GM12878 (cell line): ENCODE results near the gene RAD17. TPM values are rescaled to one million over a fixed set of nuclear protein-coding genes. Genes with fewer than 3 reads are reported as not detected.

Experiments used
- ATAC-seq: fragments of 200-7000 bp; cut with Tn5 transposase; 3 replicates; pipeline ENCODE4 v1.9.1; 2020; ENCODE audit warnings: mild to moderate bottlenecking, moderate library complexity
- BruUV-seq: library from RNA; stranded (reverse); fragments of 400-500 nt; replicated peaks from 2 replicates; lab custom pipeline; 2021; lab: Mats Ljungman, UMichigan
- CTCF ChIA-PET: fragments of 300-600 bp; sonication (Branson Sonifier 250); formaldehyde crosslinking; extraction: SDS; loops from one replicate; lab custom pipeline; 2021; ENCODE audit warnings: inconsistent platforms; lab: Yijun Ruan, JAX
- POLR2A ChIA-PET: fragments of 350-600 bp; formaldehyde crosslinking; extraction: SDS; loops from one replicate; lab custom pipeline; 2021; ENCODE audit warnings: inconsistent platforms; lab: Charles Lee
- RAD21 ChIA-PET: fragments of 300-600 bp; sonication (Branson Sonifier 250); formaldehyde crosslinking; loops from one replicate; lab custom pipeline; 2023; ENCODE audit warnings: antibody characterized with exemption; ENCODE audit not compliant: unreplicated experiment; lab: Charles Lee
- SMC1A ChIA-PET: fragments of 300-600 bp; sonication (Branson Sonifier 250); formaldehyde crosslinking; loops from one replicate; lab custom pipeline; 2023; ENCODE audit not compliant: unreplicated experiment, uncharacterized antibody; lab: Charles Lee
- DNase-seq: peaks from one replicate; pipeline ENCODE4 v3.0.0-alpha.2; 2011; ENCODE audit warnings: low read depth, low spot score
- FAIRE-seq: peaks from 3 replicates; lab custom pipeline; 2011; peaks lifted over from hg19 to GRCh38; lab: Jason Lieb, UNC
- H2AFZ ChIP-seq: 2 replicates; pipeline ENCODE4 v1.6.0; 2011; ENCODE audit warnings: low read depth, low read length, control low read depth; ENCODE audit not compliant: control insufficient read depth
- H3K27ac ChIP-seq: 2 replicates; pipeline ENCODE4 v1.5.1; 2011; ENCODE audit warnings: control low read depth; ENCODE audit not compliant: control insufficient read depth, insufficient read depth
- H3K27me3 ChIP-seq, 2 experiments: replicated peaks in 1 of 2; 2 replicates each; pipeline versions ENCODE4 v1.6.0 to v1.6.1; 2011; ENCODE audit warnings: low read length in 1 of 2; ENCODE audit not compliant: control insufficient read depth in 2 of 2, insufficient read depth in 2 of 2
- H3K36me3 ChIP-seq, 2 experiments: 2 replicates each; pipeline ENCODE4 v1.5.1; 2011; ENCODE audit warnings: low read length in 1 of 2; ENCODE audit not compliant: control insufficient read depth in 2 of 2, insufficient read depth in 2 of 2
- H3K4me1 ChIP-seq: 2 replicates; pipeline ENCODE4 v1.6.1; 2011; ENCODE audit warnings: mild to moderate bottlenecking, low read length, moderate library complexity, mixed read lengths; ENCODE audit not compliant: control insufficient read depth, insufficient read depth
- H3K4me2 ChIP-seq: 2 replicates; pipeline ENCODE4 v1.6.0; 2011; ENCODE audit warnings: control low read depth; ENCODE audit not compliant: control insufficient read depth, insufficient read depth
- H3K4me3 ChIP-seq: fragments of 200-600 bp; sonication (generic); 2 replicates; pipeline ENCODE4 v1.5.1; 2016
- H3K79me2 ChIP-seq: 2 replicates; pipeline ENCODE4 v1.6.0; 2011; ENCODE audit warnings: low read length; ENCODE audit not compliant: control insufficient read depth, insufficient read depth
- H3K9ac ChIP-seq: 2 replicates; pipeline ENCODE4 v1.8.0; 2011; ENCODE audit warnings: low read length, control low read depth, mixed read lengths; ENCODE audit not compliant: control insufficient read depth, insufficient read depth
- H3K9me3 ChIP-seq: replicated peaks from 3 replicates; pipeline ENCODE4 v1.5.1; 2011; ENCODE audit warnings: mild to moderate bottlenecking, low read length; ENCODE audit not compliant: control insufficient read depth, insufficient read depth
- H4K20me1 ChIP-seq: 2 replicates; pipeline ENCODE4 v1.6.0; 2011; ENCODE audit not compliant: control insufficient read depth, insufficient read depth
- BCL3 ChIP-seq: IDR thresholded peaks from 2 replicates; pipeline ENCODE4 v1.6.1; 2011; ENCODE audit warnings: borderline replicate concordance, low read depth, mild to moderate bottlenecking, moderate library complexity, low read length; ENCODE audit not compliant: insufficient read depth, poor library complexity, severe bottlenecking
- CBX5 ChIP-seq: sonication (generic); IDR thresholded peaks from 2 replicates; pipeline ENCODE4 v1.6.1; 2016; ENCODE audit warnings: low read depth, moderate library complexity, mild to moderate bottlenecking, inconsistent platforms
- CHD4 ChIP-seq: fragments of 200-600 bp; sonication (generic); IDR thresholded peaks from 2 replicates; pipeline ENCODE4 v1.6.1; 2016; ENCODE audit warnings: mild to moderate bottlenecking
- EED ChIP-seq: sonication (generic); IDR thresholded peaks from 2 replicates; pipeline ENCODE4 v1.6.1; 2016; ENCODE audit warnings: antibody characterized with exemption, low read depth
- GABPA ChIP-seq: IDR thresholded peaks from 2 replicates; pipeline ENCODE4 v1.6.1; 2014; ENCODE audit warnings: antibody characterized with exemption, low read depth, mild to moderate bottlenecking, inconsistent platforms
- JUND ChIP-seq: IDR thresholded peaks from 2 replicates; pipeline ENCODE4 v1.6.1; 2012; ENCODE audit warnings: low read depth, mild to moderate bottlenecking, low read length, improper control_type of control experiment, moderate library complexity
- NFYB ChIP-seq: IDR thresholded peaks from 2 replicates; pipeline ENCODE4 v1.6.1; 2011; ENCODE audit warnings: low read depth, mild to moderate bottlenecking, low read length, improper control_type of control experiment, moderate library complexity; ENCODE audit not compliant: insufficient read depth
- NKRF ChIP-seq: fragments of 450-650 bp; conservative IDR thresholded peaks from 2 replicates; pipeline ENCODE4 v1.6.1; 2017; ENCODE audit warnings: mild to moderate bottlenecking, moderate library complexity
- PKNOX1 ChIP-seq: fragments of 450-650 bp; IDR thresholded peaks from 2 replicates; pipeline ENCODE4 v1.6.1; 2016; ENCODE audit warnings: mild to moderate bottlenecking
- POLR2A ChIP-seq: IDR thresholded peaks from 2 replicates; pipeline ENCODE4 v1.6.1; 2011; ENCODE audit warnings: low read depth, mild to moderate bottlenecking, low read length
- POU2F2 ChIP-seq: IDR thresholded peaks from 3 replicates; pipeline ENCODE4 v1.6.1; 2011; ENCODE audit warnings: low read depth, mild to moderate bottlenecking, low read length, borderline replicate concordance
- SPI1 ChIP-seq: IDR thresholded peaks from 2 replicates; pipeline ENCODE4 v1.6.1; 2011; ENCODE audit warnings: low read depth, mild to moderate bottlenecking, low read length, moderate library complexity, borderline replicate concordance; ENCODE audit not compliant: insufficient read depth
- STAT3 ChIP-seq: IDR thresholded peaks from 2 replicates; pipeline ENCODE4 v1.6.1; 2011; ENCODE audit warnings: low read depth, low read length, improper control_type of control experiment
- TCF12 ChIP-seq: IDR thresholded peaks from 2 replicates; pipeline ENCODE4 v1.6.1; 2011; ENCODE audit warnings: low read depth, mild to moderate bottlenecking, low read length
- USF1 ChIP-seq: IDR thresholded peaks from 2 replicates; pipeline ENCODE4 v1.6.1; 2011; ENCODE audit warnings: borderline replicate concordance, low read depth, mild to moderate bottlenecking, moderate library complexity, mixed read lengths, low read length; ENCODE audit not compliant: insufficient read depth; ENCODE audit errors: extremely low read length
- YBX1 ChIP-seq: fragments of 450-650 bp; IDR thresholded peaks from 2 replicates; pipeline ENCODE4 v1.6.1; 2016; ENCODE audit warnings: antibody characterized with exemption
- WGBS: methylation state at CpG from one replicate; pipeline ENCODE4 v1.1.6; 2016; ENCODE audit warnings: low lambda C conversion rate; ENCODE audit not compliant: insufficient replicate concordance, insufficient coverage; ENCODE audit errors: missing lambda C conversion rate; 5-methylcytosine and 5-hydroxymethylcytosine counted together
- in situ Hi-C: fragments of 300-500 bp; cut with MboI; formaldehyde crosslinking; loops from 9 replicates; pipeline ENCODE4 v1.14.3; 2018; ENCODE audit warnings: mixed read lengths
- intact Hi-C: fragments of 100-400 bp; cut with micrococcal nuclease; formaldehyde crosslinking; loops from one replicate; pipeline ENCODE4 v1.14.2; 2022; ENCODE audit not compliant: unreplicated experiment
- polyA plus RNA-seq, 11 experiments: library from polyadenylated mRNA; depleted of rRNA in 4 of 11; unstranded in 6 of 11; stranded (reverse) in 5 of 11; fragments of >200 nt; fragmentation: Nextera tagmentation in 4 of 11; fragmentation: Illumina TruSeq in 1 of 11; extraction: Ambion mirVana in 4 of 11; extraction: Trizol in 1 of 11; gene quantifications; 1 replicate in 1 of 11; 2 replicates in 10 of 11; pipeline versions ENCODE4 v1.2.1 to v1.2.3, GENCODE V29; 2011 to 2016; ENCODE audit warnings: inconsistent platforms in 2 of 11, missing spikeins in 2 of 11, low read depth in 1 of 11
- total RNA-seq, 4 experiments: library from RNA; depleted of rRNA in 3 of 4; stranded (reverse); fragments of >200 nt in 3 of 4; fragmentation: Illumina TruSeq in 1 of 4; extraction: Trizol in 1 of 4; gene quantifications; 2 replicates each; pipeline versions ENCODE4 v1.2.1 to v1.2.3, GENCODE V29; 2013 to 2021

Gene RAD17
- total and polyA plus RNA-seq, 10 of the 15 experiments (the other 5 are each of a cell fraction or from before 2014, with no cell fraction given) = 23.9 to 55.4 (median 44.5) TPM

GRCh38 chr5:69343083-69343482 is 26.5 kb upstream of the RAD17 start:
- 96% methylated on average over 1 of the region's 1 CpG for WGBS

GRCh38 chr5:69350664-69351063 is 19.0 kb upstream of the RAD17 start:
- Histone ChIP-seq H3K9me3 (no peaks in the 10 kb centered on the region), H3K79me2 (no peaks in the 10 kb centered on the region), H3K27me3 (no peaks in the 10 kb centered on the region), H3K4me2 (no peak overlapping the region), H3K36me3 (peaks cover 0 to 3% of the 10 kb centered on the region in 2 experiments; a peak in 2 of 4 replicates), H2AFZ (no peak overlapping the region), H3K9ac (no peak overlapping the region), H3K4me1 (no peaks in the 10 kb centered on the region), H3K27ac (no peak overlapping the region), H4K20me1 (no peaks in the 10 kb centered on the region), H3K4me3 (no peak overlapping the region)
- ChIA-PET POLR2A (no interaction called here), RAD21 (no interaction called here), CTCF (no interaction called here), SMC1A (no interaction called here)
- DNase-seq = no peak
- in situ Hi-C loops = no loop called here
- FAIRE-seq = peak; percentile 81
- ATAC-seq = no peak
- intact Hi-C loops = no loop called here
- no TSS peak for BruUV-seq
- TF ChIP-seq GABPA (no peak), EED (no peak), POLR2A (no peak), PKNOX1 (no peak), NKRF (no peak), CHD4 (no peak), CBX5 (no peak), USF1 (no peak)

More at GRCh38 chr5:69343083-69343482, 26.5 kb upstream of the RAD17 start:
- no peak for DNase-seq
- Histone ChIP-seq H2AFZ (no peak overlapping the region), H3K27me3 (no peaks in the 10 kb centered on the region), H3K4me2 (no peak overlapping the region), H3K9ac (no peak overlapping the region), H3K9me3 (no peaks in the 10 kb centered on the region), H3K36me3 (no peaks in the 10 kb centered on the region), H3K79me2 (no peaks in the 10 kb centered on the region), H3K4me1 (no peaks in the 10 kb centered on the region), H3K27ac (no peak overlapping the region), H3K4me3 (no peak overlapping the region), H4K20me1 (no peaks in the 10 kb centered on the region)
- ChIA-PET CTCF (interaction anchor here (0.9 to 1.5 kb wide), 2 partner anchors 8 to 15 kb away, joined by 3 to 5 read pairs; no protein-coding TSS in a partner anchor), SMC1A (interaction anchor here (0.5 kb wide), 1 partner anchor 100 kb away, joined by 3 read pairs; no protein-coding TSS in a partner anchor), POLR2A (interaction anchor here (1.5 kb wide), 1 partner anchor 11 kb away, joined by 4 read pairs; the partner anchor contains the start of gene CCDC125), RAD21 (no interaction called here)
- TF ChIP-seq NFYB = no peak
- TF ChIP-seq TCF12 = no peak
- no peak for TF ChIP-seq SPI1
- no peak for TF ChIP-seq STAT3
- no peak for TF ChIP-seq BCL3
- no peak for TF ChIP-seq JUND
- no peak for TF ChIP-seq POU2F2
- TF ChIP-seq YBX1 = no peak
- no peak for ATAC-seq
- intact Hi-C loops (no loop called here), in situ Hi-C loops (no loop called here)
- no peak for FAIRE-seq
- no TSS peak for BruUV-seq
